HG02571 (cell line): Measurements from ENCODE around the gene HDAC5.
"Not testable (repeated sequence)": the region's sequence is repeated elsewhere in the genome, so short reads cannot be mapped to it uniquely, and the experiment has no call there.

ENCODE experiments used
- ATAC-seq: cut with Tn5 transposase; IDR thresholded peaks from one replicate; pipeline ENCODE4 v1.9.1; 2021; ENCODE audit warnings: mild to moderate bottlenecking, moderate library complexity; ENCODE audit not compliant: unreplicated experiment

Gene HDAC5

GRCh38 chr17:44112284-44113280 is 10.9 kb downstream of the HDAC5 start:
- ATAC-seq = no peak

- ATAC-seq = no peak
These were observed 11.7 kb downstream of the HDAC5 start for GRCh38 chr17:44111777-44112176.

- ATAC-seq = no peak
These were observed 12.4 kb downstream of the HDAC5 start for GRCh38 chr17:44110823-44111633.

- no peak for ATAC-seq
These were observed 13.3 kb downstream of the HDAC5 start for GRCh38 chr17:44110011-44110686.

- ATAC-seq = no peak
These were observed 14.2 kb downstream of the HDAC5 start for GRCh38 chr17:44109312-44109630.

- no peak for ATAC-seq
These were observed 14.8 kb downstream of the HDAC5 start for GRCh38 chr17:44108440-44109311.

- no peak for ATAC-seq
These were observed 16.6 kb downstream of the HDAC5 start for GRCh38 chr17:44106801-44107200.

GRCh38 chr17:44105941-44106340 is 17.5 kb downstream of the HDAC5 start:
- ATAC-seq = no peak

GRCh38 chr17:44105483-44105882 is 18.0 kb downstream of the HDAC5 start:
- ATAC-seq = no peak

GRCh38 chr17:44102849-44103622 is 20.4 kb downstream of the HDAC5 start:
- ATAC-seq = no peak

- not testable (repeated sequence) for ATAC-seq
These were observed 21.6 kb downstream of the HDAC5 start for GRCh38 chr17:44101858-44102257.

- no peak for ATAC-seq
These were observed 26.1 kb downstream of the HDAC5 start for GRCh38 chr17:44097110-44097958.

- no peak for ATAC-seq
These were observed 27.6 kb downstream of the HDAC5 start for GRCh38 chr17:44095647-44096496.

GRCh38 chr17:44095388-44095646 is 28.1 kb downstream of the HDAC5 start:
- ATAC-seq = no peak

- no peak for ATAC-seq
These were observed 28.6 kb downstream of the HDAC5 start for GRCh38 chr17:44094701-44095387.

GRCh38 chr17:44093231-44093900 is 30.1 kb downstream of the HDAC5 start:
- no peak for ATAC-seq

- no peak for ATAC-seq
These were observed 31.4 kb downstream of the HDAC5 start for GRCh38 chr17:44092051-44092450.
